Stimulated activated memory B cell treated with anti-CD40 and anti-IgM and Interleukin-4, amounts not matched to agents 10 μg/mL and 1 μg/mL and 100 μg/mL, for 72 hours (primary cell): ENCODE results near the gene IL27RA.

ENCODE experiments used
- ATAC-seq: fragments of 150-1000 bp; cut with Tn5 transposase; 2 replicates; pipeline ENCODE4 v1.10.0; 2021
- H3K27ac Mint-ChIP-seq: one replicate; pipeline ENCODE4 v1.8.0; 2022; ENCODE audit warnings: mild to moderate bottlenecking, mixed read lengths
- H3K27me3 Mint-ChIP-seq: one replicate; pipeline ENCODE4 v1.8.0; 2022; ENCODE audit warnings: mixed read lengths
- H3K36me3 Mint-ChIP-seq: one replicate; pipeline ENCODE4 v1.8.0; 2022; ENCODE audit warnings: mixed read lengths
- H3K4me1 Mint-ChIP-seq: one replicate; pipeline ENCODE4 v1.8.0; 2022; ENCODE audit warnings: mixed read lengths
- H3K4me3 Mint-ChIP-seq: one replicate; pipeline ENCODE4 v1.8.0; 2022; ENCODE audit warnings: mild to moderate bottlenecking, moderate library complexity, mixed read lengths
- H3K9me3 Mint-ChIP-seq: one replicate; pipeline ENCODE4 v1.8.0; 2022; ENCODE audit warnings: mixed read lengths

The IL27RA gene

DNA sequence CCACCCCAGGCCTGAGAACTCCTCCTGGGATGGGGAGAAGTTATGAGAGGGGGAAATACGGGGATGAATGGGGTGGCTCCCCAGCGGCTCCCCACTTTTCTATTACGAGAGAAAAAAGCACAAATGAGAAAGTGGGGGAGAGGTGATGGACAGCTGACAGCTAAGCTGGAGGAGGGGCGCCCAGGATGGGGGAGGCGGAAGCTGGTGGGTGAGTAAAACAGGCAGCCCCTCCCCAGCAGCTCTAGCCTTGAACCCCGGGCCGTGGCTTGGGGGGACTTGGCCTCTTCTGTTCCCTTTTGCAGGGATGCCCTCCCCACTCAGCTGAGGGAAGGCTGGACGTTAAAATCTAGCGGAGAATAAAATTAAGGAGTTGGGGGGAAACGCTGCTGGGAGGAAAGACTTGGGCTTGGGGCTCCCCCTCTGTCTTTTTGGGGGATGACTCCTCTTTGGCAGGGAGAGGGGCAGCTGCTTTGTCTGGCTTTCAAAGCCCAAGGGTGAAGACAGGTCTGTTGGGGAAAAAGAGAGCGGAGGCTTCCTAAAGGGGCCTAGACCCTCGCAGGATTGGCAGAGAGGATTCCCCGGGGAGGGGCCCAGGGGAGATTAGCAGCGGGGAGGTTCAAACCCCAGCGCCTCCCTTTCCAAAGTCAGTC lies 60.4 kb downstream of the IL27RA start:
- Mint-ChIP-seq H3K4me1 (peaks cover 18% of the 10 kb centered on the region), H3K9me3 (peaks cover 3% of the 10 kb centered on the region), H3K27me3 (no peaks in the 10 kb centered on the region), H3K36me3 (peaks cover 21% of the 10 kb centered on the region), H3K4me3 (peak overlapping the region; percentile 99), H3K27ac (peak overlapping the region; percentile 97)
- ATAC-seq = peak; percentile 7

DNA sequence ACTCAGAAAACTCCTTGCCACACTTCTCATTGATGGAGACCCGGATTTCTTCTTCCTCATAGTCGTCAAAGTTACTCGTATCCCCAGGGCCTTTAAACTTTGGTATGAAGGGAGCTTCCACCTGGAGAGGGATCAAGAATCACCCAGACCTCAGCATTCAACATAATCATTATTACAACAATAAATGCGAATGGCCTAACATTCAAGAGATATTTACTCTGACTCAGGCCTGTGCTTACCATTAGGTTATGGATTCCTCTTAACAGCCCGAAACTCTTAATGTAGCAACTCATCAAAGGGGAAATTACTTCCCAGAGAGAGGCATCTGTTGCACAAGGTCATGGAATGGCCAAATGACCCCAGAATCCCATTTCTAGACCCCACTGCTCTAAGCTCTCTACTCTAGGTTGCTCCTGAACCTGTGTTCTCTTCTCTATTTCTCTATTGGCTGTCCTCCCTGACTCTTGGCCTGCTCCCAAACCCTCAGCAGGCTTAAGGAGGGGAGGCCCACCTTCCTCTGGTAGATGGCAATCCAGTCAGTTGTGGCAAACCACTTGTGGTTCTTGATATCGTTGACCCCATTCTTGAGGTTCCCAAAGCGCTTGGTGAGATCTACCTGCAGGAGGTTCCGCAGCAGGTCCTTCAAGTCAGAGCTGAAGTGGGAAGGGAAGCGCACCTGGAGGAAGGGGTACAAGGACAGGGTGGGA lies 61.7 kb downstream of the IL27RA start:
- Mint-ChIP-seq H3K36me3 (peaks cover 29% of the 10 kb centered on the region), H3K9me3 (peaks cover 3% of the 10 kb centered on the region), H3K27me3 (no peaks in the 10 kb centered on the region), H3K4me3 (no peak overlapping the region), H3K4me1 (peaks cover 18% of the 10 kb centered on the region), H3K27ac (no peak overlapping the region)
- ATAC-seq = no peak

GRCh38 chr19:14094854-14095253 lies 63.3 kb downstream of the IL27RA start:
- peaks cover 20% of the 10 kb centered on the region for H3K36me3 Mint-ChIP-seq

GRCh38 chr19:14096272-14096992 lies 64.9 kb downstream of the IL27RA start:
- Mint-ChIP-seq H3K9me3 (peaks cover 3% of the 10 kb centered on the region), H3K36me3 (peaks cover 26% of the 10 kb centered on the region), H3K4me1 (peaks cover 10% of the 10 kb centered on the region)

More at GRCh38 chr19:14094854-14095253, 63.3 kb downstream of the IL27RA start:
- Mint-ChIP-seq H3K9me3 (peaks cover 3% of the 10 kb centered on the region), H3K27ac (no peak overlapping the region), H3K4me3 (no peak overlapping the region), H3K4me1 (peaks cover 12% of the 10 kb centered on the region), H3K27me3 (no peaks in the 10 kb centered on the region)
- ATAC-seq = no peak

GRCh38 chr19:14097532-14098151 lies 66.1 kb downstream of the IL27RA start:
- Mint-ChIP-seq H3K9me3 (peaks cover 3% of the 10 kb centered on the region), H3K4me1 (no peaks in the 10 kb centered on the region), H3K27ac (no peak overlapping the region), H3K36me3 (peaks cover 26% of the 10 kb centered on the region), H3K27me3 (no peaks in the 10 kb centered on the region), H3K4me3 (no peak overlapping the region)
- no peak for ATAC-seq

More at GRCh38 chr19:14096272-14096992, 64.9 kb downstream of the IL27RA start:
- Mint-ChIP-seq H3K4me3 (no peak overlapping the region), H3K27ac (no peak overlapping the region), H3K27me3 (no peaks in the 10 kb centered on the region)
- ATAC-seq = no peak

- no peak overlapping the region for H3K4me3 Mint-ChIP-seq
- no peak for ATAC-seq
- H3K27ac Mint-ChIP-seq = no peak overlapping the region
- no peaks in the 10 kb centered on the region for H3K9me3 Mint-ChIP-seq
- H3K4me1 Mint-ChIP-seq = no peaks in the 10 kb centered on the region
- peaks cover 26% of the 10 kb centered on the region for H3K36me3 Mint-ChIP-seq
- H3K27me3 Mint-ChIP-seq = no peaks in the 10 kb centered on the region
These were observed 69.5 kb downstream of the IL27RA start for GRCh38 chr19:14101003-14101545.

DNA sequence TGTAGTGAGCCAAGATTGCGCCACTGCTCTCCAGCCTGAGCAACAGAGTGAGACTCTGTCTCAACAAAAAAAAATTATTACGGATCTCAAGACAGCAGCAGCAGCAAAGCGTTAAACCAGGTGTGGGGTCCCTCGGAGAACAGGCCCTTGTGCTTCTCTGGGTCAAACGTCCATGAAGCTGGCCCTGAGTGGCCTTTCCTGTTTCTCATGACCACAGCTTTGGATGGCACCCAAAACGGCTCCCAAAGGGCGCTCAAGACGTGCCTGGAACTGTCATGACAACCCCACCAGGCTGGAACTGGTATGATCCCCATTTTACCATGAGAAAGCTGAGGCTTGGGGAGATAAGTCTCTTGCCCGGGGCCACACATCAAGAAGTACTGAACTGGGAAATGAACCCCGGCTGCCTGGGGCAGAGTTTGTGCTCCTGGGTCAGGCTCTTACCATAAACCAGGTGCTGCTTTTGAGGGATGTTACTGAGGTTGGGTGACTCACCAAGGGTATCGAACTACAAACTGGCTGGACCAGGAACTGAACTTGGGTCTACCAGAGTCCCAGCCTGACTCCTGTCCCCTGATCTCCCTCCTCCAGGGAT lies 70.6 kb downstream of the IL27RA start:
- Mint-ChIP-seq H3K36me3 (peaks cover 25% of the 10 kb centered on the region), H3K27me3 (no peaks in the 10 kb centered on the region), H3K27ac (no peak overlapping the region), H3K4me1 (no peaks in the 10 kb centered on the region), H3K9me3 (no peaks in the 10 kb centered on the region), H3K4me3 (no peak overlapping the region)
- ATAC-seq = no peak

GRCh38 chr19:14102756-14103155 lies 71.2 kb downstream of the IL27RA start:
- Mint-ChIP-seq H3K9me3 (no peaks in the 10 kb centered on the region), H3K27ac (no peak overlapping the region), H3K4me1 (no peaks in the 10 kb centered on the region), H3K36me3 (peaks cover 21% of the 10 kb centered on the region), H3K4me3 (no peak overlapping the region), H3K27me3 (no peaks in the 10 kb centered on the region)
- no peak for ATAC-seq
